Measurements from ENCODE around the gene LHFPL5. TPM values are rescaled to one million over a fixed set of nuclear protein-coding genes. Genes with fewer than 3 reads are reported as not detected.

The LHFPL5 gene
- total RNA-seq, 1 experiment from 2014 or later: not detected

GRCh38 chr6:35797837-35798526 lies 7.2 kb upstream of the LHFPL5 start:
- no peak for DNase-seq
- Histone ChIP-seq H3K27ac (ENCODE audit: low read length) (no peak overlapping the region), H3K4me2 (ENCODE audit: low read depth, low read length, poor library complexity, severe bottlenecking) (no peak overlapping the region), H2AFZ (ENCODE audit: low read length) (no peak overlapping the region), H3K36me3 (ENCODE audit: insufficient read depth, low read length) (no peaks in the 10 kb centered on the region), H3K4me3 (ENCODE audit: low read length) (no peak overlapping the region), H3K9ac (ENCODE audit: low read length) (no peak overlapping the region), H3K79me2 (ENCODE audit: low read length) (no peaks in the 10 kb centered on the region), H3K9me2 (replicated peaks; ENCODE audit: insufficient read depth, low read length) (no peaks in the 10 kb centered on the region), H4K20me1 (ENCODE audit: insufficient read depth, low read depth, low read length) (no peaks in the 10 kb centered on the region), H3K9me3 (ENCODE audit: low read length) (no peaks in the 10 kb centered on the region), H3K27me3 (ENCODE audit: low read length) (no peaks in the 10 kb centered on the region), H3K4me1 (ENCODE audit: low read length) (no peaks in the 10 kb centered on the region)

- Histone ChIP-seq H3K36me3 (ENCODE audit: insufficient read depth, low read length) (no peaks in the 10 kb centered on the region), H4K20me1 (ENCODE audit: insufficient read depth, low read depth, low read length) (no peaks in the 10 kb centered on the region), H3K9me3 (ENCODE audit: low read length) (no peaks in the 10 kb centered on the region), H3K79me2 (ENCODE audit: low read length) (no peaks in the 10 kb centered on the region), H3K27me3 (ENCODE audit: low read length) (no peaks in the 10 kb centered on the region), H3K9ac (ENCODE audit: low read length) (no peak overlapping the region), H3K27ac (ENCODE audit: low read length) (no peak overlapping the region), H3K4me1 (ENCODE audit: low read length) (no peaks in the 10 kb centered on the region), H3K4me2 (ENCODE audit: low read depth, low read length, poor library complexity, severe bottlenecking) (no peak overlapping the region), H3K4me3 (ENCODE audit: low read length) (no peak overlapping the region), H2AFZ (ENCODE audit: low read length) (no peak overlapping the region), H3K9me2 (replicated peaks; ENCODE audit: insufficient read depth, low read length) (no peaks in the 10 kb centered on the region)
- no peak for DNase-seq
Measured at GRCh38 chr6:35798706-35799105, 6.4 kb upstream of the LHFPL5 start.

- no peaks in the 10 kb centered on the region for H3K36me3 ChIP-seq (ENCODE audit: insufficient read depth, low read length)
- H3K9ac ChIP-seq (ENCODE audit: low read length): no peak overlapping the region
- DNase-seq: no peak
- no peaks in the 10 kb centered on the region for H3K4me1 ChIP-seq (ENCODE audit: low read length)
- H3K9me3 ChIP-seq (ENCODE audit: low read length): no peaks in the 10 kb centered on the region
- no peak overlapping the region for H3K4me2 ChIP-seq (ENCODE audit: low read depth, low read length, poor library complexity, severe bottlenecking)
- no peak overlapping the region for H3K27ac ChIP-seq (ENCODE audit: low read length)
- H3K27me3 ChIP-seq (ENCODE audit: low read length): no peaks in the 10 kb centered on the region
- H3K79me2 ChIP-seq (ENCODE audit: low read length): no peaks in the 10 kb centered on the region
- H4K20me1 ChIP-seq (ENCODE audit: insufficient read depth, low read depth, low read length): no peaks in the 10 kb centered on the region
- no peak overlapping the region for H3K4me3 ChIP-seq (ENCODE audit: low read length)
- H3K9me2 ChIP-seq (replicated peaks; ENCODE audit: insufficient read depth, low read length): no peaks in the 10 kb centered on the region
- no peak overlapping the region for H2AFZ ChIP-seq (ENCODE audit: low read length)
Measured at GRCh38 chr6:35801148-35801547, 4.0 kb upstream of the LHFPL5 start.

DNA sequence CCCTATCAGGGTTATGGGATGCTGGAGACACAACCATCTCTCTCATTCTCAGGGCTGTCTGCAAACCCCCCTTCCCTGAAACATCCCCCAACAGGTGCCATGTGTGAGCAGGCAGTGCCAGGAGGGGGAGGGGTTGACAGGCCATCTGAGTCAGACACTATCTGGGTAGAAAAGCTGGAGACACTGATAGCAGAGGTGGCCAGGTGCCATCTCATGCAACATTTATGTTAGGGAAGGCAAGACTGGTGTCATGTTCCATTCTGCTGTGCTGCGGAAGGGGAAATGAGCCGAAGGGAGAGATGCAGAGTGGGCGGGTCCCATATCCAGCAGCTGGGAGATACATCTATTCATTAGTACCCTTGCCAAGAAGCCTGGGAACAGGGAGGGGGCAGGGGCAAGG lies 3.5 kb downstream of the LHFPL5 start:
- no peaks in the 10 kb centered on the region for H4K20me1 ChIP-seq (ENCODE audit: insufficient read depth, low read depth, low read length)
- no peaks in the 10 kb centered on the region for H3K9me3 ChIP-seq (ENCODE audit: low read length)
- H3K79me2 ChIP-seq (ENCODE audit: low read length): no peaks in the 10 kb centered on the region
- H3K36me3 ChIP-seq (ENCODE audit: insufficient read depth, low read length): no peaks in the 10 kb centered on the region
- no peak overlapping the region for H3K4me2 ChIP-seq (ENCODE audit: low read depth, low read length, poor library complexity, severe bottlenecking)
- no peak overlapping the region for H3K27ac ChIP-seq (ENCODE audit: low read length)
- no peak overlapping the region for H3K4me3 ChIP-seq (ENCODE audit: low read length)
- no peak for DNase-seq
- peaks cover 5% of the 10 kb centered on the region for H3K4me1 ChIP-seq (ENCODE audit: low read length)
- no peak overlapping the region for H3K9ac ChIP-seq (ENCODE audit: low read length)
- no peaks in the 10 kb centered on the region for H3K9me2 ChIP-seq (replicated peaks; ENCODE audit: insufficient read depth, low read length)
- H2AFZ ChIP-seq (ENCODE audit: low read length): no peak overlapping the region
- H3K27me3 ChIP-seq (ENCODE audit: low read length): no peaks in the 10 kb centered on the region

DNA sequence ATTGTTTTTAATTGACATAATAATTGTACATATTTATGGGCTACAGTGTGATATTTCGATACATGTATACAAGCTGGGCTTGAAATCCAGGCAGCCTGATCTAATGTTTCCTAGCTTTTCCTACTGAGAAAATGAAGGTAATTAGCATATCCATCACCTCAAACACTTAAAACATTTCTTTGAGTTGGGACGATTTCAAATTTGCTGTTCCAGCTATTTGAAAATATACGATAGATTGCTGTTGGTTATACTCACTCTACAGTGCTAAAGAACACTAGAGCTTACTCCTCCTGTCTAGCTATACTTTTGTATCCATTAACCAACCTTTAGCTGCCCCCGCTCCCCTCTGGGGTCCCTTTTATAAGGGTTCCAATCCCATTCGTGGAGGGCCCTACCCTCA lies 4.7 kb downstream of the LHFPL5 start:
- no peaks in the 10 kb centered on the region for H4K20me1 ChIP-seq (ENCODE audit: insufficient read depth, low read depth, low read length)
- H3K9me3 ChIP-seq (ENCODE audit: low read length): no peaks in the 10 kb centered on the region
- H2AFZ ChIP-seq (ENCODE audit: low read length): no peak overlapping the region

GRCh38 chr6:35810971-35811698 lies 6.0 kb downstream of the LHFPL5 start:
- no peaks in the 10 kb centered on the region for H3K79me2 ChIP-seq (ENCODE audit: low read length)
- no peaks in the 10 kb centered on the region for H3K36me3 ChIP-seq (ENCODE audit: insufficient read depth, low read length)
- no peak overlapping the region for H3K9ac ChIP-seq (ENCODE audit: low read length)
- H3K9me2 ChIP-seq (replicated peaks; ENCODE audit: insufficient read depth, low read length): no peaks in the 10 kb centered on the region
- no peaks in the 10 kb centered on the region for H3K27me3 ChIP-seq (ENCODE audit: low read length)
- H3K27ac ChIP-seq (ENCODE audit: low read length): no peak overlapping the region
- no peak overlapping the region for H2AFZ ChIP-seq (ENCODE audit: low read length)
- H3K4me2 ChIP-seq (ENCODE audit: low read depth, low read length, poor library complexity, severe bottlenecking): peak overlapping the region; percentile 28
- no peaks in the 10 kb centered on the region for H3K9me3 ChIP-seq (ENCODE audit: low read length)
- H3K4me1 ChIP-seq (ENCODE audit: low read length): peaks cover 5% of the 10 kb centered on the region
- no peaks in the 10 kb centered on the region for H4K20me1 ChIP-seq (ENCODE audit: insufficient read depth, low read depth, low read length)
- H3K4me3 ChIP-seq (ENCODE audit: low read length): no peak overlapping the region
- DNase-seq: no peak

More for the DNA sequence above, 4.7 kb downstream of the LHFPL5 start:
- no peaks in the 10 kb centered on the region for H3K79me2 ChIP-seq (ENCODE audit: low read length)
- no peak overlapping the region for H3K27ac ChIP-seq (ENCODE audit: low read length)
- H3K4me3 ChIP-seq (ENCODE audit: low read length): no peak overlapping the region
- no peak overlapping the region for H3K4me2 ChIP-seq (ENCODE audit: low read depth, low read length, poor library complexity, severe bottlenecking)
- no peaks in the 10 kb centered on the region for H3K9me2 ChIP-seq (replicated peaks; ENCODE audit: insufficient read depth, low read length)
- H3K36me3 ChIP-seq (ENCODE audit: insufficient read depth, low read length): no peaks in the 10 kb centered on the region
- H3K9ac ChIP-seq (ENCODE audit: low read length): no peak overlapping the region
- H3K27me3 ChIP-seq (ENCODE audit: low read length): no peaks in the 10 kb centered on the region
- no peak for DNase-seq
- H3K4me1 ChIP-seq (ENCODE audit: low read length): peaks cover 5% of the 10 kb centered on the region

- Histone ChIP-seq H3K9me2 (replicated peaks; ENCODE audit: insufficient read depth, low read length) (no peaks in the 10 kb centered on the region), H3K4me2 (ENCODE audit: low read depth, low read length, poor library complexity, severe bottlenecking) (no peak overlapping the region), H3K9ac (ENCODE audit: low read length) (no peak overlapping the region), H3K36me3 (ENCODE audit: insufficient read depth, low read length) (no peaks in the 10 kb centered on the region), H3K4me3 (ENCODE audit: low read length) (no peak overlapping the region), H3K4me1 (ENCODE audit: low read length) (peaks cover 5% of the 10 kb centered on the region), H3K79me2 (ENCODE audit: low read length) (no peaks in the 10 kb centered on the region), H2AFZ (ENCODE audit: low read length) (no peak overlapping the region), H3K27ac (ENCODE audit: low read length) (no peak overlapping the region), H3K27me3 (ENCODE audit: low read length) (no peaks in the 10 kb centered on the region), H4K20me1 (ENCODE audit: insufficient read depth, low read depth, low read length) (no peaks in the 10 kb centered on the region), H3K9me3 (ENCODE audit: low read length) (no peaks in the 10 kb centered on the region)
- no peak for DNase-seq
Measured at GRCh38 chr6:35811699-35811995, 6.5 kb downstream of the LHFPL5 start.

- Histone ChIP-seq H3K9ac (ENCODE audit: low read length) (no peak overlapping the region), H4K20me1 (ENCODE audit: insufficient read depth, low read depth, low read length) (no peaks in the 10 kb centered on the region), H3K4me1 (ENCODE audit: low read length) (no peaks in the 10 kb centered on the region), H3K4me3 (ENCODE audit: low read length) (no peak overlapping the region), H2AFZ (ENCODE audit: low read length) (no peak overlapping the region), H3K4me2 (ENCODE audit: low read depth, low read length, poor library complexity, severe bottlenecking) (no peak overlapping the region), H3K9me3 (ENCODE audit: low read length) (peaks cover 5% of the 10 kb centered on the region; the same call in 1 of the 2 replicates), H3K79me2 (ENCODE audit: low read length) (no peaks in the 10 kb centered on the region), H3K27ac (ENCODE audit: low read length) (no peak overlapping the region), H3K36me3 (ENCODE audit: insufficient read depth, low read length) (no peaks in the 10 kb centered on the region), H3K27me3 (ENCODE audit: low read length) (no peaks in the 10 kb centered on the region), H3K9me2 (replicated peaks; ENCODE audit: insufficient read depth, low read length) (no peaks in the 10 kb centered on the region)
- DNase-seq: no peak
Measured at GRCh38 chr6:35817515-35817914, 12.4 kb downstream of the LHFPL5 start.

All from Karpas-422 (cell line).